CD4-positive, alpha-beta T cell treated with Interferon gamma for 1 hour (primary cell): ENCODE results near the gene AKR1C4.
"Not testable (repeated sequence)": the region's sequence is repeated elsewhere in the genome, so short reads cannot be mapped to it uniquely, and the experiment has no call there.

Source experiments
- DNase-seq: peaks from one replicate; pipeline ENCODE4 v3.0.0-alpha.2; 2020

The AKR1C4 gene

GRCh38 chr10:5209776-5210175 is 13.1 kb downstream of the AKR1C4 start:
- not testable (repeated sequence) for DNase-seq

GRCh38 chr10:5210261-5210660 is 13.6 kb downstream of the AKR1C4 start:
- not testable (repeated sequence) for DNase-seq

GRCh38 chr10:5211696-5212536 is 15.3 kb downstream of the AKR1C4 start:
- no peak for DNase-seq

GRCh38 chr10:5216801-5217200 is 20.2 kb downstream of the AKR1C4 start:
- no peak for DNase-seq

GRCh38 chr10:5219262-5219661 is 22.6 kb downstream of the AKR1C4 start:
- no peak for DNase-seq

GRCh38 chr10:5222942-5223341 is 26.3 kb downstream of the AKR1C4 start:
- not testable (repeated sequence) for DNase-seq

- no peak for DNase-seq
Observed at GRCh38 chr10:5229019-5229418, 32.4 kb downstream of the AKR1C4 start.

- DNase-seq, result no peak
Observed at GRCh38 chr10:5233324-5233723, 36.7 kb downstream of the AKR1C4 start.

- DNase-seq, result peak; percentile 36
Observed at GRCh38 chr10:5234106-5234860, 37.6 kb downstream of the AKR1C4 start.

- not testable (repeated sequence) for DNase-seq
Observed at GRCh38 chr10:5237541-5237940, 40.9 kb downstream of the AKR1C4 start.

- no peak for DNase-seq
Observed at GRCh38 chr10:5242585-5242984, 45.9 kb downstream of the AKR1C4 start.

- DNase-seq, result no peak
Observed at GRCh38 chr10:5243521-5243987, 46.9 kb downstream of the AKR1C4 start.

- no peak for DNase-seq
Observed at GRCh38 chr10:5252177-5253037, 55.8 kb downstream of the AKR1C4 start.

- no peak for DNase-seq
Observed at GRCh38 chr10:5254488-5254887, 57.9 kb downstream of the AKR1C4 start.

- not testable (repeated sequence) for DNase-seq
Observed at GRCh38 chr10:5257768-5258167, 61.1 kb downstream of the AKR1C4 start.

- no peak for DNase-seq
Observed at GRCh38 chr10:5259132-5259951, 62.7 kb downstream of the AKR1C4 start.

GRCh38 chr10:5259952-5260578 is 63.4 kb downstream of the AKR1C4 start:
- DNase-seq, result no peak

- DNase-seq, result no peak
Observed at GRCh38 chr10:5260828-5261227, 64.2 kb downstream of the AKR1C4 start.

GRCh38 chr10:5265139-5265538 is 68.5 kb downstream of the AKR1C4 start:
- DNase-seq, result no peak

- no peak for DNase-seq
Observed at GRCh38 chr10:5266351-5266750, 69.7 kb downstream of the AKR1C4 start.

- DNase-seq, result no peak
Observed at GRCh38 chr10:5266804-5267203, 70.2 kb downstream of the AKR1C4 start.

- DNase-seq, result no peak
Observed at GRCh38 chr10:5268234-5268633, 71.6 kb downstream of the AKR1C4 start.
